Measurements from ENCODE around the gene KLHL11. TPM values are rescaled to one million over a fixed set of nuclear protein-coding genes. Genes with fewer than 3 reads are reported as not detected.

The KLHL11 gene
- total RNA-seq, 1 experiment from 2014 or later = 14.5 TPM

DNA sequence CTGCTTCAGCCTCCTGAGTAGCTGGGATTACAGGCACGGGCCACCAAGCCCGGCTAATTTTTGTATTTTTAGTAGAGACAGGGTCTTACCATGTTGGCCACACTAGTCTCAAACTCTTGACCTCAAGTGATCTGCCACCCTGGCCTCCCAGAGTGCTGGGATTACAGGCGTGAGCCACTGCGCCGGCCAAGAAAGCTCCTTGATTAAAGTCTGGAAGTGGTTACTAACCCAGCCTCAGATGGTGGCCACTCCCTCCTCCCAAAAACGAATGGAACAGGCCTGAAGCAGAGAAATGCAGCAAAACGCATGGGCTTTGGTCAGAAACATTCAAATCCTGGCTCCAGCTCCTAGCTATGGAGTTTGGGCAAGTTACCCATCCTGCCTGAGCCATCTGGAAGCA, 41.1 kb downstream of the KLHL11 start:
- H3F3A ChIP-seq (ENCODE audit: insufficient read depth, low read depth) = no peaks in the 10 kb centered on the region; the same call in 1 of the 2 replicates
- ChIA-PET POLR2A (ENCODE audit: unreplicated experiment) (interaction anchor here (0.6 kb wide), 1 partner anchor 78 kb away, joined by 3 read pairs; no protein-coding TSS in a partner anchor), CTCF (no interaction called here)
- no peak overlapping the region for H3K4me3 ChIP-seq
- no peak for DNase-seq
- H3K4me2 ChIP-seq = no peak overlapping the region
- intact Hi-C loops (cut with micrococcal nuclease; ENCODE audit: unreplicated experiment) = no loop called here
- H3K4me1 ChIP-seq (replicated peaks; ENCODE audit: insufficient read depth) = no peaks in the 10 kb centered on the region
- TF ChIP-seq, protein P1, sequence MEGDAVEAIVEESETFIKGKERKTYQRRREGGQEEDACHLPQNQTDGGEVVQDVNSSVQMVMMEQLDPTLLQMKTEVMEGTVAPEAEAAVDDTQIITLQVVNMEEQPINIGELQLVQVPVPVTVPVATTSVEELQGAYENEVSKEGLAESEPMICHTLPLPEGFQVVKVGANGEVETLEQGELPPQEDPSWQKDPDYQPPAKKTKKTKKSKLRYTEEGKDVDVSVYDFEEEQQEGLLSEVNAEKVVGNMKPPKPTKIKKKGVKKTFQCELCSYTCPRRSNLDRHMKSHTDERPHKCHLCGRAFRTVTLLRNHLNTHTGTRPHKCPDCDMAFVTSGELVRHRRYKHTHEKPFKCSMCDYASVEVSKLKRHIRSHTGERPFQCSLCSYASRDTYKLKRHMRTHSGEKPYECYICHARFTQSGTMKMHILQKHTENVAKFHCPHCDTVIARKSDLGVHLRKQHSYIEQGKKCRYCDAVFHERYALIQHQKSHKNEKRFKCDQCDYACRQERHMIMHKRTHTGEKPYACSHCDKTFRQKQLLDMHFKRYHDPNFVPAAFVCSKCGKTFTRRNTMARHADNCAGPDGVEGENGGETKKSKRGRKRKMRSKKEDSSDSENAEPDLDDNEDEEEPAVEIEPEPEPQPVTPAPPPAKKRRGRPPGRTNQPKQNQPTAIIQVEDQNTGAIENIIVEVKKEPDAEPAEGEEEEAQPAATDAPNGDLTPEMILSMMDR (conservative IDR thresholded peaks at IDR 0.05) = no peak
- TF ChIP-seq EZH2 (IDR thresholded peaks at IDR 0.05; ENCODE audit: low read depth) = no peak
- no peaks in the 10 kb centered on the region for H3K79me2 ChIP-seq (ENCODE audit: low read depth)
- H4K20me1 ChIP-seq (ENCODE audit: insufficient read depth) = no peaks in the 10 kb centered on the region
- H3K9me3 ChIP-seq (ENCODE audit: insufficient read depth, low read depth) = no peaks in the 10 kb centered on the region
- no peaks in the 10 kb centered on the region for H3K27me3 ChIP-seq (ENCODE audit: insufficient read depth, low read depth)
- H2AFZ ChIP-seq = no peak overlapping the region
- BruUV-seq (replicated peaks) = no TSS peak
- H3K9me2 ChIP-seq (ENCODE audit: insufficient read depth) = no peaks in the 10 kb centered on the region
- H3K36me3 ChIP-seq (ENCODE audit: low read depth) = peaks cover 4% of the 10 kb centered on the region; the same call in 1 of the 2 replicates
- no peak overlapping the region for H3K27ac ChIP-seq

DNA sequence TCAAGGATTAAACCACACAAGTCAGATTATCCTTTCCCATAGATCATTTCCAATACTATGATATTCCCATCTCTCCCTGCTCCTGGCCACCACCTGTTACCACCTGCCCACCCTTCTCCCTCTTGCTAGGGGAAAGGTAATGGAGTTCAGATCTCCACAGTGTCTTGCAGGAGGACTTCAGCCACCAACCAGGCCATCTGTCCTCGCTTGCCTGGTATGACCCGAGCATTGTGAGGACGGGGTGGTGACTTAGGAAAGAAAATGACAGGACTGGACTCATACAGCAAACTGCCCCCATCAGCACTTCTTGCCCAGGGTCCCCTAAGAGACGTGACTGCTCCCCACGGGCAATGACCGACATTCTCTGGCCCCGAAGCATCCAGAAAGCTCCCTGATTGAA, 41.6 kb downstream of the KLHL11 start:
- ChIA-PET CTCF (no interaction called here), POLR2A (ENCODE audit: unreplicated experiment) (interaction anchor here (0.6 kb wide), 1 partner anchor 79 kb away, joined by 3 read pairs; no protein-coding TSS in a partner anchor)
- Histone ChIP-seq H3K27me3 (ENCODE audit: insufficient read depth, low read depth) (no peaks in the 10 kb centered on the region), H3K4me3 (no peak overlapping the region), H3K79me2 (ENCODE audit: low read depth) (no peaks in the 10 kb centered on the region), H2AFZ (no peak overlapping the region), H3K4me1 (replicated peaks; ENCODE audit: insufficient read depth) (no peaks in the 10 kb centered on the region), H3K36me3 (ENCODE audit: low read depth) (peaks cover 2% of the 10 kb centered on the region; the same call in 1 of the 2 replicates), H3K27ac (no peak overlapping the region), H3F3A (ENCODE audit: insufficient read depth, low read depth) (no peaks in the 10 kb centered on the region; the same call in 1 of the 2 replicates), H4K20me1 (ENCODE audit: insufficient read depth) (no peaks in the 10 kb centered on the region), H3K9me2 (ENCODE audit: insufficient read depth) (no peaks in the 10 kb centered on the region), H3K4me2 (no peak overlapping the region), H3K9me3 (ENCODE audit: insufficient read depth, low read depth) (no peaks in the 10 kb centered on the region)
- intact Hi-C loops (cut with micrococcal nuclease; ENCODE audit: unreplicated experiment) = no loop called here
- BruUV-seq (replicated peaks) = no TSS peak
- no peak for DNase-seq
- TF ChIP-seq, protein P1 (conservative IDR thresholded peaks at IDR 0.05) = no peak
- TF ChIP-seq EZH2 (IDR thresholded peaks at IDR 0.05; ENCODE audit: low read depth) = no peak

DNA sequence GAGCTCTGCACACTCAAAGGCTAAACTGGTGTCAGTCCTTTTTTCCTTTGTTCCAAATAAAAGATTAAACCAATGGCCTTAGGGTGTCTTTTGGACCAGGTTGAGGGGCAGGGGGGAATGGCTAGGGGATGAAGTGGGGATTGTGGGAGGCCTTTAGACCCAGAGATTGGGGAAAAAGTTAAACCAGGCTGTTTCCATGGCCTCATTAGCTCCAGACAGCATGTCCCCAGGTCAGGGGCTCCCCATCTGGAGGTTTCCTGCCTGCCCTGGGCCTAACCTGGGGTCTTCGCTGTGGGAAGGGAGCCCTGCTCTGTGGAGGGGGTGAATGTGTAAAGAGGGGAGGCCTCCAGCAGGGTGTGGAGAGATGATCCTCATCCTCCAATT, 42.1 kb downstream of the KLHL11 start:
- no peak for TF ChIP-seq EZH2 (IDR thresholded peaks at IDR 0.05; ENCODE audit: low read depth)
- TF ChIP-seq, protein P1 (conservative IDR thresholded peaks at IDR 0.05) = no peak
- no peaks in the 10 kb centered on the region for H3K9me3 ChIP-seq (ENCODE audit: insufficient read depth, low read depth)
- H3K4me1 ChIP-seq (replicated peaks; ENCODE audit: insufficient read depth) = no peaks in the 10 kb centered on the region
- ChIA-PET POLR2A (ENCODE audit: unreplicated experiment) (no interaction called here), CTCF (no interaction called here)
- H4K20me1 ChIP-seq (ENCODE audit: insufficient read depth) = no peaks in the 10 kb centered on the region
- no peak overlapping the region for H3K4me3 ChIP-seq
- H2AFZ ChIP-seq = no peak overlapping the region
- no peaks in the 10 kb centered on the region for H3K36me3 ChIP-seq (ENCODE audit: low read depth)
- BruUV-seq (replicated peaks) = no TSS peak
- DNase-seq = no peak
- H3K27ac ChIP-seq = no peak overlapping the region
- intact Hi-C loops (cut with micrococcal nuclease; ENCODE audit: unreplicated experiment) = no loop called here
- no peaks in the 10 kb centered on the region for H3K27me3 ChIP-seq (ENCODE audit: insufficient read depth, low read depth)
- no peaks in the 10 kb centered on the region; the same call in 1 of the 2 replicates for H3F3A ChIP-seq (ENCODE audit: insufficient read depth, low read depth)
- no peaks in the 10 kb centered on the region for H3K9me2 ChIP-seq (ENCODE audit: insufficient read depth)
- no peaks in the 10 kb centered on the region for H3K79me2 ChIP-seq (ENCODE audit: low read depth)
- no peak overlapping the region for H3K4me2 ChIP-seq

Data from PC-9 (cell line).